ENCODE data around the gene PLCB1. TPM values are rescaled to one million over a fixed set of nuclear protein-coding genes. Genes with fewer than 3 reads are reported as not detected.

The PLCB1 gene
- total RNA-seq, 2 experiments from 2014 or later, result 3.1 to 3.6 TPM

DNA sequence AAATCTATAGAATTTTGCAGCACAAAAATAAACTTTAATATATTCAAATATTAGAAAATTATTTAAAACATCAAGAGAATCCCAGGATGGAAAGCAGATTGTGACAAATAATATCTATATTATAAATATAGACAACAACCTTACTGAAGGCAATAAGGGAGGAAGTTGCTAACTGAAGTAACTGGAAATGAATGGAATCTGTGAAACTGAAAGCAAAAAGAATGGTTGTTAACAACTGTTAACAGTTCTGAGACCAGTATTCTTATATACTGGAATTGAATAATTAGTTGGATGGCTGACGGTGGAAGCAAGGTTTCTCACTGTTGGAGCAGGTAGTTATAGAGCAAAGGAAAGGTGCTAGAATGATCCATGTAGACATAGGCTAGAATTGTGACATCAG, 220.4 kb downstream of the PLCB1 start:
- Mint-ChIP-seq H3K27me3 (no peaks in the 10 kb centered on the region), H3K9me3 (no peaks in the 10 kb centered on the region), H3K27ac (no peak overlapping the region), H3K4me1 (ENCODE audit: low read depth) (no peaks in the 10 kb centered on the region), H3K4me3 (no peak overlapping the region), H3K36me3 (ENCODE audit: low read depth) (no peaks in the 10 kb centered on the region)
- TF ChIP-seq, protein P1, sequence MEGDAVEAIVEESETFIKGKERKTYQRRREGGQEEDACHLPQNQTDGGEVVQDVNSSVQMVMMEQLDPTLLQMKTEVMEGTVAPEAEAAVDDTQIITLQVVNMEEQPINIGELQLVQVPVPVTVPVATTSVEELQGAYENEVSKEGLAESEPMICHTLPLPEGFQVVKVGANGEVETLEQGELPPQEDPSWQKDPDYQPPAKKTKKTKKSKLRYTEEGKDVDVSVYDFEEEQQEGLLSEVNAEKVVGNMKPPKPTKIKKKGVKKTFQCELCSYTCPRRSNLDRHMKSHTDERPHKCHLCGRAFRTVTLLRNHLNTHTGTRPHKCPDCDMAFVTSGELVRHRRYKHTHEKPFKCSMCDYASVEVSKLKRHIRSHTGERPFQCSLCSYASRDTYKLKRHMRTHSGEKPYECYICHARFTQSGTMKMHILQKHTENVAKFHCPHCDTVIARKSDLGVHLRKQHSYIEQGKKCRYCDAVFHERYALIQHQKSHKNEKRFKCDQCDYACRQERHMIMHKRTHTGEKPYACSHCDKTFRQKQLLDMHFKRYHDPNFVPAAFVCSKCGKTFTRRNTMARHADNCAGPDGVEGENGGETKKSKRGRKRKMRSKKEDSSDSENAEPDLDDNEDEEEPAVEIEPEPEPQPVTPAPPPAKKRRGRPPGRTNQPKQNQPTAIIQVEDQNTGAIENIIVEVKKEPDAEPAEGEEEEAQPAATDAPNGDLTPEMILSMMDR (IDR thresholded peaks at IDR 0.05), result no peak
- ATAC-seq (no peak), DNase-seq (no peak)
- intact Hi-C loops (cut with micrococcal nuclease), result no loop called here
- CTCF ChIA-PET, result interaction anchor here (0.8 kb wide), 1 partner anchor 369 kb away, joined by 4 read pairs; no protein-coding TSS in a partner anchor
- POLR2A ChIA-PET, result no interaction called here

DNA sequence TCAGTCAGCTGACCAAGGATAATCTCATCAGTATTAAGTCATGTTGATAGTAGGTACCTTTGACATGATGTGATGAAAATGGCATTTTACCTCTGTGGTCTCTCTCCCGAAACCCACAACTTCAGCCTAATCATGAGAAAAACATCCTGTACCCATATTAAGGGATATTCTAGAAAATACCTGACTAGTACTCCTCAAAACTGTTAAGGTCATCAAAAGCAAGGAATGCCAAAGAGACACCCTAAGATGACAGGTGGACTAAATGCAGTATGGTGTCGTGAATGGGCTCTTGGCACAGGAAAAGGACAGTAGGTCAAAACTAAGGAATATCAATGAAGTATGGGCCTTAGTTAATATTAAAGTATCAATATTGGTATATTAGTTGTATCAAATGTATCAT, 221.4 kb downstream of the PLCB1 start:
- ChIA-PET POLR2A (no interaction called here), CTCF (interaction anchor here (0.8 kb wide), 1 partner anchor 368 kb away, joined by 4 read pairs; no protein-coding TSS in a partner anchor)
- intact Hi-C loops (cut with micrococcal nuclease), result no loop called here
- TF ChIP-seq, protein P1 (IDR thresholded peaks at IDR 0.05), result no peak
- ATAC-seq, result no peak
- Mint-ChIP-seq H3K9me3 (no peaks in the 10 kb centered on the region), H3K27me3 (no peaks in the 10 kb centered on the region), H3K4me1 (ENCODE audit: low read depth) (no peaks in the 10 kb centered on the region), H3K4me3 (no peak overlapping the region), H3K27ac (no peak overlapping the region), H3K36me3 (ENCODE audit: low read depth) (no peaks in the 10 kb centered on the region)
- no peak for DNase-seq

DNA sequence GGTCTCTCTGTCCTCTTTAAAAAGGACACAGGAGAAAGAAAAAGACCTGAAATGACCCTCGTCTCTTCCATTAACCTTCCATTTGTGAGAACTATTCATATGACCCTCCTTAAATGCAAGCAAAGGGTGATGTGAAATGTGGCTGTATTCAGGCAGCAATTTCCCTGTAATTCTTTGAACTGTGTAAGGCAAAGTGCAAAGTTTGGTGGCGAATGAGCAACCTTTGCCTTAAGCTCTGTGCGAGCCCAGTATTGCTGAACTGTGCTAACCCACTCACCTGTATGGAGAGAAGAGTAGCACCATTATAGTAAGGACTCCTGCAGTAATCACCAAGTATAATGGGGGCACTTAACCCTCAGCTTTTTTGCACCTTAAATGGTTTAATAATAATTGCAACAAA, 223.4 kb downstream of the PLCB1 start:
- intact Hi-C loops (cut with micrococcal nuclease), result no loop called here
- ChIA-PET POLR2A (no interaction called here), CTCF (no interaction called here)
- TF ChIP-seq, protein P1 (IDR thresholded peaks at IDR 0.05), result no peak
- ATAC-seq (no peak), DNase-seq (no peak)
- Mint-ChIP-seq H3K4me3 (no peak overlapping the region), H3K36me3 (ENCODE audit: low read depth) (no peaks in the 10 kb centered on the region), H3K9me3 (no peaks in the 10 kb centered on the region), H3K27ac (no peak overlapping the region), H3K4me1 (ENCODE audit: low read depth) (no peaks in the 10 kb centered on the region), H3K27me3 (no peaks in the 10 kb centered on the region)

DNA sequence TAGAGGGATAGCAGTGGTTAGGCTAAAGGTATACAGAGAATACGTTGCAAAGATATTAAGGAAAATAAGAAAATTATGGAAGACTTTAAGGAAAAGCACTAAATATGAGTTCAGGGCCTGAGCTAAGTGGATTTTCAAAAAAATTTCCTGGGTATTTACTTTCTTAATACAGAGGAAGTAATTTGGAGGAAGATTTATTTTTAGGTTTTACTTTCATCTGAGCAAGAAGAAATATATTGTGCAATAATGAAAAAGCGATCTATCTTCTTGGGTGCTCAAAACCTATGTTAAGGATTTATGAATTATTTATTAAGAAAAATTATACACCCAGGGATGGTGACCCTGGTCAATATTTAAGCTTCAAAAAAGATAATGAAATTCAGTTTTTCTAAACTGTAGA, 224.7 kb downstream of the PLCB1 start:
- Mint-ChIP-seq H3K4me3 (no peak overlapping the region), H3K27me3 (no peaks in the 10 kb centered on the region), H3K27ac (no peak overlapping the region), H3K4me1 (ENCODE audit: low read depth) (peaks cover 9% of the 10 kb centered on the region), H3K9me3 (no peaks in the 10 kb centered on the region), H3K36me3 (ENCODE audit: low read depth) (no peaks in the 10 kb centered on the region)
- ATAC-seq (no peak), DNase-seq (no peak)
- POLR2A ChIA-PET, result no interaction called here
- TF ChIP-seq, protein P1 (IDR thresholded peaks at IDR 0.05), result no peak
- CTCF ChIA-PET, result no interaction called here
- intact Hi-C loops (cut with micrococcal nuclease), result no loop called here

DNA sequence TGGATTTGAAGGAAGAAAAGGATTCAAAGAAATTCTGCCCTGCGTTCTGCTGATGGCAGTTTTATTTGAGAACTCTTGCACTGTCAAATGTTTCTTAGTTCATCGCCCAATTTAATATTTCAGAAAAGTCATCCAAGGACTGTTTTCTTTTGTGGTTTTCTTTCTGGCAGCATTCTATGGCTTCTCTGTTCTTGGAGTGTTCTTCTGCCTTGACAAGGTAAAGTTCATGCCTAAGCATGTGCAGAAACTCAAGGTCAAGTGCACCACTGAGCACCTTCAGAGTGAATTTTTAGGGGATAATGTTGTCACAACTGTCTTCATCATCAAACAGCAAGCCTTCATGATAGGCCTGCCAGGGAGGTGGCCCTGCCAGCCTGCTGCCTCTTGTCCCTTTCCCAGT, 225.6 kb downstream of the PLCB1 start:
- no peak overlapping the region for H3K4me3 Mint-ChIP-seq
- H3K4me1 Mint-ChIP-seq (ENCODE audit: low read depth), result peaks cover 9% of the 10 kb centered on the region
- DNase-seq (no peak), ATAC-seq (no peak)
- no peaks in the 10 kb centered on the region for H3K9me3 Mint-ChIP-seq
- H3K27me3 Mint-ChIP-seq, result no peaks in the 10 kb centered on the region
- POLR2A ChIA-PET, result no interaction called here
- intact Hi-C loops (cut with micrococcal nuclease), result no loop called here
- H3K27ac Mint-ChIP-seq, result no peak overlapping the region
- TF ChIP-seq, protein P1 (IDR thresholded peaks at IDR 0.05), result no peak
- H3K36me3 Mint-ChIP-seq (ENCODE audit: low read depth), result no peaks in the 10 kb centered on the region
- CTCF ChIA-PET, result no interaction called here
